HepG2 (cell line): Measurements from ENCODE around the gene MDM4. TPM values are rescaled to one million over a fixed set of nuclear protein-coding genes. Genes with fewer than 3 reads are reported as not detected.

Experiments used
- DR1 ChIP-seq: sonication (generic); formaldehyde crosslinking; IDR thresholded peaks from 2 replicates; pipeline ENCODE4 v1.8.0; 2021; ENCODE audit warnings: mild to moderate bottlenecking, missing genetic modification reagents, inconsistent platforms
- GATAD1 ChIP-seq: IDR thresholded peaks from 2 replicates; pipeline ENCODE4 v1.6.1; 2016; ENCODE audit warnings: missing genetic modification reagents, missing compliant biosample characterization
- KLF13 ChIP-seq: sonication (generic); formaldehyde crosslinking; IDR thresholded peaks from 2 replicates; pipeline ENCODE4 v1.4.0; 2020; ENCODE audit warnings: mild to moderate bottlenecking, missing genetic modification reagents
- KLF6 ChIP-seq: IDR thresholded peaks from 2 replicates; pipeline ENCODE4 v1.8.0; 2016; ENCODE audit warnings: missing biosample characterization, missing genetic modification reagents
- MAF1 ChIP-seq: sonication (generic); formaldehyde crosslinking; IDR thresholded peaks from 2 replicates; pipeline ENCODE4 v1.5.0; 2020; ENCODE audit warnings: missing genetic modification reagents, borderline replicate concordance
- MED13 ChIP-seq: sonication (generic); formaldehyde crosslinking; IDR thresholded peaks from 2 replicates; pipeline ENCODE4 v1.5.0; 2020; ENCODE audit warnings: missing genetic modification reagents
- PLRG1 ChIP-seq: fragments of 450-650 bp; conservative IDR thresholded peaks from 2 replicates; pipeline ENCODE4 v1.6.1; 2016
- RFXANK ChIP-seq: IDR thresholded peaks from 2 replicates; pipeline ENCODE4 v1.6.1; 2016
- SP140L ChIP-seq: sonication (generic); formaldehyde crosslinking; IDR thresholded peaks from 2 replicates; pipeline ENCODE4 v1.4.0; 2020; ENCODE audit warnings: missing genetic modification reagents, borderline replicate concordance
- U2AF1 ChIP-seq: fragments of 200-400 bp; formaldehyde crosslinking; optimal IDR thresholded peaks from 2 replicates; pipeline ENCODE3; 2017; ENCODE audit warnings: mild to moderate bottlenecking, low read depth, low read length
- ZNF205 ChIP-seq: IDR thresholded peaks from 2 replicates; pipeline ENCODE4 v1.6.1; 2018; ENCODE audit warnings: missing biosample characterization, missing genetic modification reagents
- ZNF260 ChIP-seq: sonication (generic); formaldehyde crosslinking; IDR thresholded peaks from 2 replicates; pipeline ENCODE4 v1.4.0; 2020; ENCODE audit warnings: missing genetic modification reagents, low read depth, mild to moderate bottlenecking, borderline replicate concordance
- ZNF282 ChIP-seq: fragments of 450-650 bp; IDR thresholded peaks from 2 replicates; pipeline ENCODE4 v1.6.1; 2018; ENCODE audit not compliant: partially characterized antibody
- ZNF335 ChIP-seq: sonication (generic); formaldehyde crosslinking; IDR thresholded peaks from 2 replicates; pipeline ENCODE4 v1.4.0; 2020; ENCODE audit warnings: missing genetic modification reagents
- ZNF354B ChIP-seq: sonication (generic); formaldehyde crosslinking; IDR thresholded peaks from 2 replicates; pipeline ENCODE4 v1.8.0; 2022; ENCODE audit warnings: mild to moderate bottlenecking, missing genetic modification reagents
- ZNF607 ChIP-seq: sonication (generic); formaldehyde crosslinking; IDR thresholded peaks from 2 replicates; pipeline ENCODE4 v1.5.1; 2020; ENCODE audit warnings: missing genetic modification reagents, mild to moderate bottlenecking, borderline replicate concordance
- ZNF652 ChIP-seq: IDR thresholded peaks from 2 replicates; pipeline ENCODE4 v1.6.1; 2016; ENCODE audit warnings: low read depth, borderline replicate concordance
- ZNF772 ChIP-seq: sonication (generic); formaldehyde crosslinking; IDR thresholded peaks from 2 replicates; pipeline ENCODE4 v1.5.0; 2020; ENCODE audit warnings: mild to moderate bottlenecking, missing genetic modification reagents
- polyA plus RNA-seq, 8 experiments: library from polyadenylated mRNA; depleted of rRNA in 3 of 8; stranded (reverse) in 7 of 8; unstranded in 1 of 8; fragments of >200 nt; fragmentation: Illumina TruSeq in 4 of 8; extraction: Trizol in 4 of 8; gene quantifications; 2 replicates each; pipeline versions ENCODE4 v1.2.1 to v1.2.3, GENCODE V29; 2011 to 2016; ENCODE audit warnings: low read depth in 4 of 8, missing spikeins in 1 of 8, mixed read lengths in 1 of 8; ENCODE audit not compliant: insufficient read depth in 1 of 8
- total RNA-seq, 5 experiments: library from RNA; depleted of rRNA; stranded (reverse); fragments of >200 nt; fragmentation: Illumina TruSeq; extraction: Trizol; gene quantifications; 2 replicates each; pipeline ENCODE4 v1.2.3, GENCODE V29; 2016; ENCODE audit warnings: low read depth in 1 of 5
- TF ChIP-seq, protein P1 (sequence below): sonication (generic); formaldehyde crosslinking; IDR thresholded peaks from 2 replicates; pipeline ENCODE4 v1.4.0; 2020; ENCODE audit warnings: mild to moderate bottlenecking, low read depth, missing genetic modification reagents
- TF ChIP-seq, protein P2 (sequence below): sonication (generic); formaldehyde crosslinking; conservative IDR thresholded peaks from 2 replicates; pipeline ENCODE4 v1.4.0; 2020; ENCODE audit warnings: missing genetic modification reagents
- TF ChIP-seq, protein P3 (sequence below): IDR thresholded peaks from 2 replicates; pipeline ENCODE4 v1.6.1; 2016
- TF ChIP-seq, protein P4 (sequence below): sonication (generic); formaldehyde crosslinking; IDR thresholded peaks from 2 replicates; pipeline ENCODE4 v1.8.0; 2022; ENCODE audit warnings: mild to moderate bottlenecking, missing genetic modification reagents
- TF ChIP-seq, protein P5 (sequence below): sonication (generic); formaldehyde crosslinking; IDR thresholded peaks from 2 replicates; pipeline ENCODE4 v1.4.0; 2020; ENCODE audit warnings: missing genetic modification reagents, borderline replicate concordance

MDM4 gene
- total and polyA plus RNA-seq, 2 of the 13 experiments (the other 11 are each of a cell fraction or from before 2014, with no cell fraction given) = 14.9 to 19.0 TPM

DNA sequence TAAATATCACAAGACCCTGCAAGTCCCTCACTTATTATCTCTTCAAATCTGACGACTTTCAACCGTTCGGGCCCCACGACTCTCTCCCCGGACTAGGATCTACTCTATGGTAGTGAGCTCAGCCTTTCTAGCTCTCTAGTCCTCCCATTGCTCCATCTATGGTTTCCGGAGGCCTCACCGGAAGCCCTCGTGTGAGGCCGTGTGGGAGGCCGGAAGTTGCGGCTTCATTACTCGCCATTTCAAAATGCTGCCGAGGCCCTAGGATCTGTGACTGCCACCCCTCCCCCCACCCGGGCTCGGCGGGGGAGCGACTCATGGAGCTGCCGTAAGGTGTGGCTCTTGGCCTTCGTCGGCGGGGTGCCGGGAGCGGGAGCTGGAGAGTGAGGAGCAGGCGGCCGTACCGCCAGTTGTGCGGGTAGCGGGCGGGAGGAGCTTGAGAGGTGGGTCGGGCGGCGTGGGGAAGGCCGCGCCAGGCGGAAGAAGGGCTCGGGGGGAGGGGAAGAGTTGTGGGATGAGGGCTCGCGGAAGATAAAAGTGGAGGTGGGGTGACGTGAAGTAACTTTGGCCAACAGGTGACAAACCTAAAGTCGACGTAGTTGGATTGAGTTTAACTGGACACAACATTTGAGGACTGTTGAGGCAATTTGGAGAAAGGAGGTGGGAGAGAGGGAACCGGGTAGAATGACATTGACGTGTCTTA lies at the start of gene MDM4 (continued):
- TF ChIP-seq KLF6 (CRISPR knock-in tag) (peak; percentile 81; the same call in 1 of the 2 replicates), ZNF652 (no peak), MAF1 (CRISPR knock-in tag) (no peak; the same call in 1 of the 2 replicates), RFXANK (0 out of 2 replicates have a peak, but pooled peaks have one; percentile 28), DR1 (CRISPR knock-in tag) (peak; percentile 92), GATAD1 (peak; percentile 92), PLRG1 (no peak), SP140L (CRISPR knock-in tag) (no peak), ZNF260 (CRISPR knock-in tag) (no peak; the same call in 1 of the 2 replicates), ZNF335 (peak; percentile 93), ZNF354B (CRISPR knock-in tag) (no peak; the same call in 1 of the 2 replicates), MED13 (CRISPR knock-in tag) (peak; percentile 67; the same call in 1 of the 2 replicates), ZNF282 (no peak), ZNF607 (CRISPR knock-in tag) (peak; percentile 72), ZNF205 (CRISPR knock-in tag) (peak; percentile 92), U2AF1 (peak; percentile 71), ZNF772 (CRISPR knock-in tag) (peak; percentile 77; the same call in 1 of the 2 replicates), KLF13 (CRISPR knock-in tag) (no peak)
- TF ChIP-seq, protein P1, sequence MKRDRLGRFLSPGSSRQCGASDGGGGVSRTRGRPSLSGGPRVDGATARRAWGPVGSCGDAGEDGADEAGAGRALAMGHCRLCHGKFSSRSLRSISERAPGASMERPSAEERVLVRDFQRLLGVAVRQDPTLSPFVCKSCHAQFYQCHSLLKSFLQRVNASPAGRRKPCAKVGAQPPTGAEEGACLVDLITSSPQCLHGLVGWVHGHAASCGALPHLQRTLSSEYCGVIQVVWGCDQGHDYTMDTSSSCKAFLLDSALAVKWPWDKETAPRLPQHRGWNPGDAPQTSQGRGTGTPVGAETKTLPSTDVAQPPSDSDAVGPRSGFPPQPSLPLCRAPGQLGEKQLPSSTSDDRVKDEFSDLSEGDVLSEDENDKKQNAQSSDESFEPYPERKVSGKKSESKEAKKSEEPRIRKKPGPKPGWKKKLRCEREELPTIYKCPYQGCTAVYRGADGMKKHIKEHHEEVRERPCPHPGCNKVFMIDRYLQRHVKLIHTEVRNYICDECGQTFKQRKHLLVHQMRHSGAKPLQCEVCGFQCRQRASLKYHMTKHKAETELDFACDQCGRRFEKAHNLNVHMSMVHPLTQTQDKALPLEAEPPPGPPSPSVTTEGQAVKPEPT = peak; percentile 94; the same call in 1 of the 2 replicates
- TF ChIP-seq, protein P2, sequence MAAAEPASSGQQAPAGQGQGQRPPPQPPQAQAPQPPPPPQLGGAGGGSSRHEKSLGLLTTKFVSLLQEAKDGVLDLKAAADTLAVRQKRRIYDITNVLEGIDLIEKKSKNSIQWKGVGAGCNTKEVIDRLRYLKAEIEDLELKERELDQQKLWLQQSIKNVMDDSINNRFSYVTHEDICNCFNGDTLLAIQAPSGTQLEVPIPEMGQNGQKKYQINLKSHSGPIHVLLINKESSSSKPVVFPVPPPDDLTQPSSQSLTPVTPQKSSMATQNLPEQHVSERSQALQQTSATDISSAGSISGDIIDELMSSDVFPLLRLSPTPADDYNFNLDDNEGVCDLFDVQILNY (CRISPR knock-in tag) = peak; percentile 74; the same call in 1 of the 2 replicates
- TF ChIP-seq, protein P3, sequence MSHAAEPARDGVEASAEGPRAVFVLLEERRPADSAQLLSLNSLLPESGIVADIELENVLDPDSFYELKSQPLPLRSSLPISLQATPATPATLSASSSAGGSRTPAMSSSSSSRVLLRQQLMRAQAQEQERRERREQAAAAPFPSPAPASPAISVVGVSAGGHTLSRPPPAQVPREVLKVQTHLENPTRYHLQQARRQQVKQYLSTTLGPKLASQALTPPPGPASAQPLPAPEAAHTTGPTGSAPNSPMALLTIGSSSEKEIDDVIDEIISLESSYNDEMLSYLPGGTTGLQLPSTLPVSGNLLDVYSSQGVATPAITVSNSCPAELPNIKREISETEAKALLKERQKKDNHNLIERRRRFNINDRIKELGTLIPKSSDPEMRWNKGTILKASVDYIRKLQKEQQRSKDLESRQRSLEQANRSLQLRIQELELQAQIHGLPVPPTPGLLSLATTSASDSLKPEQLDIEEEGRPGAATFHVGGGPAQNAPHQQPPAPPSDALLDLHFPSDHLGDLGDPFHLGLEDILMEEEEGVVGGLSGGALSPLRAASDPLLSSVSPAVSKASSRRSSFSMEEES (CRISPR knock-in tag) = peak; percentile 78
- TF ChIP-seq, protein P4, sequence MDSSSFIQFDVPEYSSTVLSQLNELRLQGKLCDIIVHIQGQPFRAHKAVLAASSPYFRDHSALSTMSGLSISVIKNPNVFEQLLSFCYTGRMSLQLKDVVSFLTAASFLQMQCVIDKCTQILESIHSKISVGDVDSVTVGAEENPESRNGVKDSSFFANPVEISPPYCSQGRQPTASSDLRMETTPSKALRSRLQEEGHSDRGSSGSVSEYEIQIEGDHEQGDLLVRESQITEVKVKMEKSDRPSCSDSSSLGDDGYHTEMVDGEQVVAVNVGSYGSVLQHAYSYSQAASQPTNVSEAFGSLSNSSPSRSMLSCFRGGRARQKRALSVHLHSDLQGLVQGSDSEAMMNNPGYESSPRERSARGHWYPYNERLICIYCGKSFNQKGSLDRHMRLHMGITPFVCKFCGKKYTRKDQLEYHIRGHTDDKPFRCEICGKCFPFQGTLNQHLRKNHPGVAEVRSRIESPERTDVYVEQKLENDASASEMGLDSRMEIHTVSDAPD = peak; percentile 72; the same call in 1 of the 2 replicates
- TF ChIP-seq, protein P5, sequence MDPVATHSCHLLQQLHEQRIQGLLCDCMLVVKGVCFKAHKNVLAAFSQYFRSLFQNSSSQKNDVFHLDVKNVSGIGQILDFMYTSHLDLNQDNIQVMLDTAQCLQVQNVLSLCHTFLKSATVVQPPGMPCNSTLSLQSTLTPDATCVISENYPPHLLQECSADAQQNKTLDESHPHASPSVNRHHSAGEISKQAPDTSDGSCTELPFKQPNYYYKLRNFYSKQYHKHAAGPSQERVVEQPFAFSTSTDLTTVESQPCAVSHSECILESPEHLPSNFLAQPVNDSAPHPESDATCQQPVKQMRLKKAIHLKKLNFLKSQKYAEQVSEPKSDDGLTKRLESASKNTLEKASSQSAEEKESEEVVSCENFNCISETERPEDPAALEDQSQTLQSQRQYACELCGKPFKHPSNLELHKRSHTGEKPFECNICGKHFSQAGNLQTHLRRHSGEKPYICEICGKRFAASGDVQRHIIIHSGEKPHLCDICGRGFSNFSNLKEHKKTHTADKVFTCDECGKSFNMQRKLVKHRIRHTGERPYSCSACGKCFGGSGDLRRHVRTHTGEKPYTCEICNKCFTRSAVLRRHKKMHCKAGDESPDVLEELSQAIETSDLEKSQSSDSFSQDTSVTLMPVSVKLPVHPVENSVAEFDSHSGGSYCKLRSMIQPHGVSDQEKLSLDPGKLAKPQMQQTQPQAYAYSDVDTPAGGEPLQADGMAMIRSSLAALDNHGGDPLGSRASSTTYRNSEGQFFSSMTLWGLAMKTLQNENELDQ (CRISPR knock-in tag) = no peak
